AG04449 (cell line): Measurements from ENCODE around the gene TCL1A.

ENCODE experiments used
- CTCF ChIA-PET: fragments of 350-600 bp; formaldehyde crosslinking; extraction: SDS; loops from one replicate; lab custom pipeline; 2021; ENCODE audit warnings: antibody characterized with exemption; lab: Yijun Ruan, JAX
- POLR2A ChIA-PET: fragments of 400-600, 350-600 bp; formaldehyde crosslinking; extraction: SDS; loops from one replicate; lab custom pipeline; 2020; ENCODE audit warnings: antibody characterized with exemption, inconsistent platforms; lab: Yijun Ruan, JAX
- DNase-seq: peaks from one replicate; pipeline ENCODE4 v3.0.0-alpha.2; 2010; ENCODE audit warnings: low read depth, low spot score
- H3K4me3 ChIP-seq: 2 replicates; pipeline ENCODE4 v1.5.1; 2011; ENCODE audit warnings: low read depth, mild to moderate bottlenecking, control low read depth, low read length
- CTCF ChIP-seq: IDR thresholded peaks from one replicate; pipeline ENCODE4 v1.5.1; 2011; ENCODE audit warnings: mild to moderate bottlenecking, moderate library complexity, low read length, control low read depth, inconsistent platforms; ENCODE audit not compliant: insufficient read depth; ENCODE audit errors: missing control alignments

Gene TCL1A

DNA sequence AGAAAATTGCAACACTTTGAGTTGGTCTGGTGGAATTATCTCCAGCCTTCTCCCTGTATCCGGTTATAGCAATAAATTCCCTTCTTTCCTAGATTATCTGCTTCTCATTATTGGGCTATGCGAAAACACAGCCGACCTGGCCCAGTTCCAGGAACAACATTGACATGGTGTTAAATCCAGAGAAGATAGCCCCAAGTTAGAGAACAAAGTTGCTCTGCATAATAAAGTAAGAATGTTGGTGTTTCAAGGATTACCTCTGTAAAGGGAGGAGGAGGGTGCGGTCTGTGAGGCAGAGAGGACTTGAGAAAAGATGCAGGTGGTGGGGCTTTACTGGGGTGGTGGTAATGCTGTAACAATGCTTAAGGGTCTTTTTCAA lies 12.1 kb downstream of the TCL1A start:
- ChIA-PET CTCF (no interaction called here), POLR2A (no interaction called here)
- no peak overlapping the region for H3K4me3 ChIP-seq
- no peak for DNase-seq
- no peak for TF ChIP-seq CTCF

DNA sequence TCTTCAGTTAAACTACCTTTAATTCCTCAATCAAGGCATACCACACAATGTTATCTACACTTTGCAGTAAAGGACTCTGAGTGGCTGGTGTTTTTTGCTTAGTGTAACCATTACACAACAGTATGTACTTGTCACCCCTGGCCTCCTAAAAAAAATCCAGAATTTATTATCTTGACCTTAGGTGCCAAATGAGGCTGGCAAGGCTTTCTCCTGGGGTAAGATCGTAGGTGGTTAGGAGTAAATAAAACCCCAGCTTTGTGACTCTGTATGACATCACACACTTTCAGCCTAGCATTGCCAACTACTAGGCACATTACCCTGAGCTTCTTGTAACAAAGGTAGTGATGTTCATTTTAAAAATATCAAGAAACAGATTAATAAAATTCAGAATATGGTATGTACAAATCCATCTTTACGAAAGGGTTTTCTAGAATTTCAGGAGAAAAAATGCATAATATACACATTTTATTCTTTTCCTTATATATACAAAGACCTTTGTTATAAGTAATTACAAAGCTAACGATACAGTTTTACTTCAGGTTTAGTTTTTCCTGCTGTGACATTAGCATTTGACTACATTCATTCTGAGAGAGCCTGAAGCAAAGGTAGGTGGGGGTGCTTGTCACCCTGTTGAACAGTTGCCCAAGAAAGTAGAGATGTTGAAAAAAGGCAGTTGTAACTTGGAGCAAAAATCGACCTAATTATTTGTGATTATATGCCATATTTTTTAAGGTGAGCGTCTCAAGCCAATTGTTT lies 13.5 kb downstream of the TCL1A start:
- TF ChIP-seq CTCF = no peak
- no peak for DNase-seq
- no peak overlapping the region for H3K4me3 ChIP-seq
- CTCF ChIA-PET = no interaction called here
- POLR2A ChIA-PET = no interaction called here

DNA sequence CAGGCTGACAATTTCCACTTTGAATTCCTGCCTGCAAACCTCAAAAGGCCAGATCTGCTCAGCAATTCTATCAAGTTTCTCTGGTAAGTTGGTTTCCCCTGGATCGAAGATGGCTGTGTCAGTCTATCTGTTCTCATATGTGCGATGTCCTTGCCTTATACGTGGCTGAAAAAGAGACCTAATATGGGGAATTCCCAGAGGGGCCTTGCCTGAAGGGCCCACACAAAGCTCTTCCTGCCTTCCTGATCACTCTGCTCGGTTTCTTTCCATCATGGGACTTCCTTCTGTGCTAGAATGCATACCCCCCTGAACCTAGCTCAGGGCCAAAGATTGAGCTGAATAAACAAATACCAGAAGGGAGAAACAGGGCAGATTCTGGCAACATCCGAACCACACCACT lies 14.5 kb downstream of the TCL1A start:
- no peak overlapping the region for H3K4me3 ChIP-seq
- DNase-seq = no peak
- ChIA-PET POLR2A (no interaction called here), CTCF (no interaction called here)
- no peak for TF ChIP-seq CTCF

DNA sequence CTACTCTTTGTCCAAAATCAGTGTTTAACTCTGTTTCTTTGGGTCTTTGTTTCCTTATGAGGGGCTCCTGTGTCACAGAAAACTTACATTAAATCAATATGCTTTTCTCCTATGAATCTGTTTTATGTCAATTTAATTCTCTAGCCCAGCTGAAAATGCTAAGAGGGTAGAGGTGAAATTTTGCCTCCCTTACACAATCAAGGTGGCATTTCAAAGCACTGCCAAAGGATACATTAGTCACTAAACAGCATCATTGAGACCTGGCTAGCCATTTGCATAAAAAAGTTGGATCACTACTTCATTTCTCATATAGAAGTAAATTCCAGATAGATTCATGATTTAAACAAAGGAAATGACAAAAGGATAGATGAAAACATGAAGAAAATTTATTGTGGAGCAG lies 15.6 kb downstream of the TCL1A start:
- DNase-seq = no peak
- no peak for TF ChIP-seq CTCF
- CTCF ChIA-PET = no interaction called here
- POLR2A ChIA-PET = no interaction called here
- H3K4me3 ChIP-seq = no peak overlapping the region

GRCh38 chr14:95697764-95698163 lies 16.2 kb downstream of the TCL1A start:
- POLR2A ChIA-PET = no interaction called here
- no peak overlapping the region for H3K4me3 ChIP-seq
- TF ChIP-seq CTCF = no peak
- CTCF ChIA-PET = no interaction called here
- DNase-seq = no peak

DNA sequence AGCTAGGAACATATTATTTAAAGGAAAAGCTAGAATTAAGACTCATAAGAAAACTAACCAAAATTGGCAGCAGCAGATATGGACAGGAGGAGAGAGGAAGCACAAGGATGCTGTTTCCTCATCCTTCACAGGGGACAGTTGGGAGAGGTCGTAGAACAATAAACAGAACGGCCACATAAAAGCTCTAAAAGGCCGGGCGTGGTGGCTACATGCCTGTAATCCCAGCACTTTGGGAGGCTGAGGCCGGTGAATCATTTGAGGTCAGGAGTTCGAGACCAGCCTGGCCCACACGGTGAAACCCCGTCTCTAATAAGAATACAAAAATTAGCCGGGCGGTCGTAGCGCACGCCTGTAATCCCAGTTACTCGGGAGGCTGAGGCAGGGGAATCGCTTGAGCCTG lies 17.2 kb downstream of the TCL1A start:
- H3K4me3 ChIP-seq = no peak overlapping the region
- no peak for DNase-seq
- POLR2A ChIA-PET = no interaction called here
- CTCF ChIA-PET = no interaction called here
- no peak for TF ChIP-seq CTCF
